Mucosa of rectum (tissue), 2 donors: Measurements from ENCODE around the gene USB1.

Experiments used
- H3K27ac ChIP-seq, 2 donors: one replicate each; pipeline ENCODE4 v1.7.0; 2013; ENCODE audit warnings: inconsistent platforms in 2 of 2, low read depth in 2 of 2, low read length in 2 of 2
- H3K27me3 ChIP-seq, 2 donors: one replicate each; pipeline ENCODE4 v1.7.0; 2013; ENCODE audit warnings: low read length in 2 of 2; ENCODE audit not compliant: control insufficient read depth in 2 of 2, insufficient read depth in 2 of 2
- H3K36me3 ChIP-seq, 2 donors: one replicate each; pipeline ENCODE4 v1.7.0; 2013; ENCODE audit warnings: low read length in 2 of 2; ENCODE audit not compliant: control insufficient read depth in 2 of 2, insufficient read depth in 2 of 2
- H3K4me1 ChIP-seq, 2 donors: one replicate each; pipeline ENCODE4 v1.7.0; 2013; ENCODE audit warnings: low read length in 2 of 2, mild to moderate bottlenecking in 1 of 2; ENCODE audit not compliant: control insufficient read depth in 2 of 2, insufficient read depth in 2 of 2
- H3K4me3 ChIP-seq, 2 donors: one replicate each; pipeline ENCODE4 v1.7.0; 2013; ENCODE audit warnings: low read length in 2 of 2
- H3K9ac ChIP-seq, 2 donors: one replicate each; pipeline ENCODE4 v1.7.0; 2013; ENCODE audit warnings: low read length in 2 of 2, low read depth in 1 of 2, mild to moderate bottlenecking in 1 of 2
- H3K9me3 ChIP-seq, 2 donors: one replicate each; pipeline ENCODE4 v1.7.0; 2013; ENCODE audit warnings: low read length in 2 of 2; ENCODE audit not compliant: control insufficient read depth in 2 of 2
- donor health status: healthy.
- donor health status: Normal muscosa, but diverticular disease.

Gene USB1

GRCh38 chr16:58056580-58056979, 55.4 kb downstream of the USB1 start:
- H3K27ac ChIP-seq = no peak overlapping the region
- H3K9ac ChIP-seq = no peak overlapping the region
- H3K27me3 ChIP-seq = no peaks in the 10 kb centered on the region
- no peaks in the 10 kb centered on the region for H3K4me1 ChIP-seq
- H3K4me3 ChIP-seq = no peak overlapping the region
- H3K9me3 ChIP-seq = no peaks in the 10 kb centered on the region
- no peaks in the 10 kb centered on the region for H3K36me3 ChIP-seq

GRCh38 chr16:58057121-58057520, 55.9 kb downstream of the USB1 start:
- Histone ChIP-seq H3K4me1 (no peaks in the 10 kb centered on the region), H3K27ac (no peak overlapping the region), H3K27me3 (no peaks in the 10 kb centered on the region), H3K9ac (no peak overlapping the region), H3K9me3 (no peaks in the 10 kb centered on the region), H3K36me3 (no peaks in the 10 kb centered on the region), H3K4me3 (no peak overlapping the region)

- Histone ChIP-seq H3K4me1 (no peaks in the 10 kb centered on the region), H3K9me3 (no peaks in the 10 kb centered on the region), H3K36me3 (no peaks in the 10 kb centered on the region), H3K9ac (no peak overlapping the region), H3K4me3 (no peak overlapping the region), H3K27me3 (no peaks in the 10 kb centered on the region), H3K27ac (no peak overlapping the region)
These were observed 56.6 kb downstream of the USB1 start for GRCh38 chr16:58057784-58058183.

- Histone ChIP-seq H3K4me3 (no peak overlapping the region), H3K27me3 (no peaks in the 10 kb centered on the region), H3K36me3 (no peaks in the 10 kb centered on the region), H3K9me3 (no peaks in the 10 kb centered on the region), H3K4me1 (no peaks in the 10 kb centered on the region), H3K9ac (no peak overlapping the region), H3K27ac (no peak overlapping the region)
These were observed 61.6 kb downstream of the USB1 start for GRCh38 chr16:58062821-58063220.

GRCh38 chr16:58063377-58064076, 62.3 kb downstream of the USB1 start:
- no peaks in the 10 kb centered on the region for H3K27me3 ChIP-seq
- no peak overlapping the region for H3K27ac ChIP-seq
- H3K36me3 ChIP-seq = no peaks in the 10 kb centered on the region
- no peaks in the 10 kb centered on the region for H3K4me1 ChIP-seq
- H3K4me3 ChIP-seq = no peak overlapping the region
- no peaks in the 10 kb centered on the region for H3K9me3 ChIP-seq
- no peak overlapping the region for H3K9ac ChIP-seq

- no peak overlapping the region for H3K4me3 ChIP-seq
- H3K27me3 ChIP-seq = no peaks in the 10 kb centered on the region
These were observed 69.4 kb downstream of the USB1 start for GRCh38 chr16:58070585-58070984.

More at GRCh38 chr16:58070585-58070984, 69.4 kb downstream of the USB1 start:
- H3K27ac ChIP-seq = no peak overlapping the region
- no peaks in the 10 kb centered on the region for H3K4me1 ChIP-seq
- H3K9ac ChIP-seq = no peak overlapping the region
- H3K36me3 ChIP-seq = no peaks in the 10 kb centered on the region
- no peaks in the 10 kb centered on the region for H3K9me3 ChIP-seq
